Activated CD8-positive, alpha-beta memory T cell treated with anti-CD3 and anti-CD28 coated beads, Interleukin-2, amount 50 U/mL, for 48 hours (primary cell): Measurements from ENCODE around the gene CTDP1.
"Not testable (repeated sequence)": the region's sequence is repeated elsewhere in the genome, so short reads cannot be mapped to it uniquely, and the experiment has no call there.

Source experiments
- DNase-seq: peaks from one replicate; pipeline ENCODE4 v3.0.0-alpha.2; 2020

The CTDP1 gene

GRCh38 chr18:79729611-79730010 lies 50.0 kb downstream of the CTDP1 start:
- no peak for DNase-seq

DNA sequence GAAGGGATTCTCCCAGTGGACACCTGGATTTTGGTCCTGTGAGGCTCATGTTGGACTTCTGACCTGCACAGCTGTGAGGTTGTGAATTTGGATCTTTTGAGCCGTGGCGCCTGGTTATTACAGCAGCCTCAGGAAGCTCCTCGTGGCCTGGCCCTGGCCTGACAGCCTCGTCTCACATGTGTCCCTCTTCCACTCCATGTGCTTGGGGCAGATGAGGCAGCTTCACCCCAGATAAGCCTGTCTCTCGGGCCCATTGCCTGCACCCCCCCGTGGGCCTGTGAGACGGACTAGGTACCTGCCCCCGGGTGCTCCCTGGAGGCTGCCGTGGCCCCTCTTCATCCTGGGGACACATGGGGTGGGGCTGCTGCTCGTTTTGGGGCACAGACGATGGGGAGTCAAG lies 51.2 kb downstream of the CTDP1 start:
- no peak for DNase-seq

DNA sequence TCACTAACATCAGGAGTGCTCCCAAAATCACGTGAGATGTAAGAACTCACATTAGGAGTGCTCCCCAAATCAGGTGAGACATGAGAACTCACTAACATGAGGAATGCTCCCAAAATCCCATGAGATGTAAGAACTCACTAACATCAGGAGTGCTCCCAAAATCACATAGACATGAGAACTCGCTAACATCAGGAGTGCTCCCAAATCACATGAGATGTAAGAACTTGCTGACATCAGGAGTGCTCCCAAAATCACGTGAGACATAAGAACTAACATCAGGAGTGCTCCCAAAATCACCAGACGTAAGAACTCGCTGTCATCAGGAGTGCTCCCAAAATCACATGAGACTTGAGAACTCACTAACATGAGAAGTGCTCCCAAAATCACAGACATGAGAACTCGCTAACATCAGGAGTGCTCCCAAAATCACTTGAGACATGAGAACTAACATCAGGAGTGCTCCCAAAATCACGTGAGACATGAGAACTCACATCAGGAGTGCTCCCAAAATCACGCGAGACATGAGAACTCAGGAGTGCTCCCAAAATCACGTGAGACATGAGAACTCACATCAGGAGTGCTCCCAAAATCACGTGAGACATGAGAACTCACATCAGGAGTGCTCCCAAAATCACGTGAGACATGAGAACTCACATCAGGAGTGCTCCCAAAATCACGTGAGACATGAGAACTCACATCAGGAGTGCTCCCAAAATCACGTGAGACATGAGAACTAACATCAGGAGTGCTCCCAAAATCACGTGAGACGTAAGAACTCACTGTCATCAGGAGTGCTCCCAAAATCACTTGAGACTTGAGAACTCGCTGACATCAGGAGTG lies 52.5 kb downstream of the CTDP1 start:
- DNase-seq: not testable (repeated sequence)

DNA sequence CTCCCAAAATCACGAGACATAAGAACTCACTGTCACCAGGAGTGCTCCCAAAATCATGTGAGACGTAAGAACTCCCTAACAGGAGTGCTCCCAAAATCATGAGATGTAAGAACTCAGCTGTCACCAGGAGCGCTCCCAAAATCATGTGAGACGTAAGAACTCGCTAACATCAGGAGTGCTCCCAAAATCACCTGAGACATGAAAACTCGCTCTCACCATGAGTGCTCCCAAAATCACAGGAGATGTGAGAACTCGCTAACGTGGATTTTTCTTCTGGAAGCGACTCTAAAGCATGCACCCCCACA lies 53.1 kb downstream of the CTDP1 start:
- no peak for DNase-seq

GRCh38 chr18:79733135-79733701 lies 53.6 kb downstream of the CTDP1 start:
- DNase-seq: no peak

- no peak for DNase-seq
Measured at GRCh38 chr18:79733986-79734770, 54.6 kb downstream of the CTDP1 start.

DNA sequence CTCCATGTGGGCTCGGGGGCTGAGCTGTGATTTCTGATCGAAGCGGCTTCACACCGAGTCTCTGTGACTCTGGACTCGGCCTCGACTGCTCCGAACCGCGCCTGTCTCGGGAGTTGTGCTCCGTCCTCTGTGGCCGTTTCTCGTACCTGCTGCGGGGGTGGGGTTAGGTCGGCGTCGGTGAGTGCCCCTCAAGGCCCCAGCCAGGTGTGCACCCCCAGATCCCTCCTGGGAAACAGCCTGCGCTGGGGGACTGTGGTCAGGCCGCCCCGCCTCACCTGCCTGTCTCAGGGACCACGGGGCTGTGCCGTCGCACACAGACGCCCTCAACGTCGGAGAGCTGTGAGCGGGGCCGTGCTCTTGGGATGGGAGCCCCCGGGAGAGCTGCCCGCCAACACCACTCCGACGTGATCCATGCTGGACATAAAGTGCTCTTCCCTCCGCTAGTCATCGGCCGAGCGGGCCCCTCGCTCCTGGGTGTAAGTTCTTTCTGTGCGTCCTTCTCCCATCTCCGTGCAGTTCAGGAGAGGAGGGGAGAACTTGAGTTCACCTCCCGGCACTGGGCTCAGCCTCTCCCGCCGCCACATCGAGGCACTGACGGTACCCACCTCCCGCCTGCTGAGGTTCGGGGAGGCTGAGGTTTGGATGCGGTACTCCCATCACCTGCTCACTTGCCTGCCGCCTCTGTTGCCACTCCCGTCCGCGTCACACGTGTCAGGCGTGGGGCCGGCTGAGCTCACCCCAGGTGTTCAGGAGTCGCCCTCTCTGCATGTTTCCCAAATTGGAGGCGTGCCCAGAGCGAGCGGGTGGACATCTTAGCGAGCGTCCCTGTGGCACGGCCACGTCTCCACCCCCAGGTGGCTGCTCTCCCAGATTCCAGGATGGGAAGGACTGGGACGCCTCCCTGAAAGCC lies 55.7 kb downstream of the CTDP1 start:
- no peak for DNase-seq

GRCh38 chr18:79736230-79736629 lies 56.6 kb downstream of the CTDP1 start:
- no peak for DNase-seq

GRCh38 chr18:79736846-79737245 lies 57.2 kb downstream of the CTDP1 start:
- DNase-seq: no peak

DNA sequence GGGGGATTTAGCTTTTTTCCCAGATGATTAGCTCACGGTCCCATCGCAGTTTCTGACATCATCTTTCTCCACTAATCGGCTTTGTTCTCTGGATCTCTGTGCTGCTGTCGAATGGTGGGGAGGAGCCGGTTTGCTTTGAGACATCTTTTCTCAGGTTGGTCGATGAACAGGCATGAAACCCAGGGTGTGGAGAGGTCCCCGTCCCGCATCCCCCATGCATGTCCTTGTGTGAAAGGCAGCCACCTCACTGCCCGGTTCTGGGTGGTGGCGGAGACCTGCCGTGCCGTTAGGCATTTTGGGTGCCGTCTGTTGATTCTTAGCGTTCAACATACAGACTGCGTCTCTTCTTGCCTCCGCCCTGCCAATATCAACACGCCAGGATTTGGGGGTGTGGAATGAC lies 57.8 kb downstream of the CTDP1 start:
- DNase-seq: no peak

GRCh38 chr18:79738041-79738461 lies 58.4 kb downstream of the CTDP1 start:
- no peak for DNase-seq

DNA sequence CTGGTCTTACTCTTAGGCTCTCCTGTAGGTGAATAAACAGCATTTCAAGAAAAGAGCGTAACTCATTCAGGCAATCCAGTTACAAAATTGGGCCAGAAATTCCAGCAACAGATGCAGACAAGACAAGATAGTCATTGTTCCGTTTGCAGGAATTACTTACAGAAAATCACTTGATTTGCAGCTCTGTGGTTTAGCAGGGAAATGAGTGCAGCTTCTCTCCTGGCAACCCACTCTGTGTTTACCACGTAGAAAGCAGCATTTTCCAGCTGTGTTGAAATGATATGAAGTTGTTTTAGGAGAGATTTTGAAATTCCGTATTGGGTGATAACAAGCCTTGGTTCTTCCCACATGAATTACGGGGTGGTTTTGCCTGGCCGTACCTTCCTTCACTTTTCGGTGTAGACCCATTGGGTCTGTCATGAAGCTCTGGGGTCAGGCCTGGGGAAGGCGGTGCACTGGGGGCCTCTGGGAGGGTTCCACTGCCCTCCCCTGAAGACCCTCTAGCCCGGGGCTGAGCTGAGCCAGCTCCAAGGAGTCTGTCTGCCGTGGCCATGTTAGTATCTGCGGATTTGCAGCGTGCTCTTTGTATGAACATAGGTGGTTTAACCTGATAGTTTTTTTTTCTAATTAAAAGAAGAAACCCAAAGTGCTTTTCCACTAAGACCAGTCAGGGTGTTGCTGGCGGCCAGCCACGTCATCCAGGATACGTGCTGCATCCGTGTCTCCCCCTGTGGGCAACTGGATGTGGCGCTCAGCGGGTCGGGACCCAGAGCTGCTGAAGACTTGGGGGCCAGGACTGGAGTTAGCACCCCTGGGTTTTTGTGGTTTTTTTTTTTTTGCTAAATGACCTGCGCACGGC lies 59.2 kb downstream of the CTDP1 start:
- no peak for DNase-seq

DNA sequence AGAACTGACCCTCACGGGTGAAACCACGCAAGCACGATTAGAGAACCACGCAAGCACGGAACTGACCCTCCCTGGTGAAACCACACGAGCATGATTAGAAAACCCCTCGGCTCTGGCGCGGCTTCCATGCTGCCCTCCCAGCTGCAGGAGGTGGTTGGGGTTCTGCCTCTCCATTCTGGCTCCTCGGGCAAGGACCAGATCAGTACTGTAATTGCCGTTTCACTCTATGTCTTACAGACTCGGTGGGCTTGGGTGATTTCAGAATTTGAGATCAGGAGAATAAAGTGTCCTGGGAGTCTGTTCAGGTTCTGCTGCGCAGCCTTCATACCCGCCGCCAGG lies 59.8 kb downstream of the CTDP1 start:
- no peak for DNase-seq

DNA sequence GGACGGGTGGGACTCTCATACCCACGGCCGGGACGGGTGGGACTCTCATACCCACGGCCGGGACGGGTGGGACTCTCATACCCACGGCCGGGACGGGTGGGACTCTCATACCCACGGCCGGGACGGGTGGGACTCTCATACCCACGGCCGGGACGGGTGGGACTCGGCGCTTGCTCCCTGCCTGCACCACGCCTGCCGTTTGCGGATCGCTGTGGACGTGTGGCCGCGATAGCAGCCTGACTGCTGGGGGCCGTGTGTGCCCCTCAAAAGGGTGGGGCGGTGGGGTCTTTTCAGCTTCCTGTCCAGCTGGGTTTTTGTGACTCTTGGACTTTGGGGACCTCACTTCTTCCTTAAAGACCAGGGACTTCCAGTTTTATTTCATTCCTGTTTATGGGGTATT lies 60.4 kb downstream of the CTDP1 start:
- not testable (repeated sequence) for DNase-seq

- DNase-seq: no peak
Measured at GRCh38 chr18:79740521-79741361, 61.1 kb downstream of the CTDP1 start.

- DNase-seq: no peak
Measured at GRCh38 chr18:79741362-79741700, 61.7 kb downstream of the CTDP1 start.

- DNase-seq: no peak
Measured at GRCh38 chr18:79742076-79742475, 62.5 kb downstream of the CTDP1 start.

DNA sequence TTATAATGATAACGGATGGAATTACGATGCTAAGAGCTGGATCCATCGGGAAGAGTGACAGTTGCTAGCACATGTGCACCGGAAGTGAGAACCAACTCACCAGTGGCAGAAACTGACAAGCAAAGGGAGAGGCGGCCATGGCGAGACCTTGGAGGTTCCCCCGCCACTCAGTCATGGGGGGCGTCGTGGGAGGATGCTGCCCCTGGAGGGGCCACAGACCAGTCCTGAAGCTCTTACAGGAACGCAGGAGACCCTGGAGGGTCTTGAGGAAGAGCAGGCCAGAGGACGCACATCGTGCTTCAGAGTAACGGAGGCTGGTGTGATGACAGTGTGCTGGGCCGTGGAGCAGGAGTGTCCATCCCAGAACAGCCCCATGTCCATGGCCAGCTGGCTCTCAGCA lies 65.0 kb downstream of the CTDP1 start:
- DNase-seq: no peak

DNA sequence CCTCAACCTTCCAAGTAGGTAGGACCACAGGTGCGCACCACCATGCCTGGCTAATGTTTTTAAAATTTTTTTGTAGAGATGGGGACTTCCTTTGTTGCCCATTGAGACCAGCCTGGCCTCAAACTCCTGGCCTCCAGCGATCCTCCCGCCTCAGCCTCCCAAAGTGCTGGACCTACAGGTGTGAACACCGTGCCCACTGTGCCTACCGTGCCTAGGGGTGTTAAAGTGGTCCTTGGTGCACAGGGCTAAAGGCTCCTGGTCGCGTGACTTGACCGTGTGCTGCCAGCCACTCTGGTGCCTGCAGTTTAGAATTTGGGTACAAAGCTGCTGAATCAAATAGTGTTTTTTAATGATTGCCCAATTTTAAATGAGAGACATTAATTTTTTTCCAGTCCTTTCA lies 67.1 kb downstream of the CTDP1 start:
- no peak for DNase-seq

DNA sequence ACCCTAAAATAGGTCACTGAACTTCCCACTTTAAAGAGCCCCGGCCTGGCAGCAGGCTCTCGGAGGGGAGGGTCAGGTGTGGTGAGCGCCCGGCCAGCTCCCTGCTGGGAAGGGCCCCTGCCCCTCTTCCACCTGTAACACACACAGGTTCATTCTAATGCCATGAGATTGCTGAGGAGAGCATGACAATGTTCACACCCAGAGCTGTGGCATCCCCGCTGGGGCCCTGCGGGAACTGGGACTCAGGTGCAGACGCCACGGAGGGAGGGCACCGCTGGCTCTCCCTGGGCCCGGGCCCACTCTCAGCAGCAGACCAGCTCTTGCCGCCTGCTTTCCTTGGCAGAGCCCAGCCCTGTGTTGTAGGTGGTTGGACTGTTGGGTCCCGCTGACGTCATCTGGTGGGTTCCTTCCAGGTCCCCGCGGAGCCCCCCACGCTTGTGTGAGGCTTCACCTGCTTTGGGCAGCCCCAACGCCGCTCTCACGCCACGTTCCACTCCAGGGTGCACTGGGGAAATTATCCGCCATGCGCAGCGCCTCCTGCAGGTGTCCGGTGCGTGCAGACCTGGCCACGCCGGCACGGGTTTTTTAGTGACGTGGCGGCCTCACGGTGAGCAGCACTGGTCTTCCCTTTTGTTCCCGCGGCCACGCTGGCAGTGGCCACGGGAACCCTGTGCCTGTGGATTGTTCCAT lies 67.7 kb downstream of the CTDP1 start:
- no peak for DNase-seq
